GM12878 (cell line): ENCODE results near the gene CAV1. TPM values are rescaled to one million over a fixed set of nuclear protein-coding genes. Genes with fewer than 3 reads are reported as not detected.

Source experiments
- ATAC-seq: fragments of 200-7000 bp; cut with Tn5 transposase; 3 replicates; pipeline ENCODE4 v1.9.1; 2020; ENCODE audit warnings: mild to moderate bottlenecking, moderate library complexity
- BruUV-seq: library from RNA; stranded (reverse); fragments of 400-500 nt; replicated peaks from 2 replicates; lab custom pipeline; 2021; lab: Mats Ljungman, UMichigan
- CTCF ChIA-PET: fragments of 300-600 bp; sonication (Branson Sonifier 250); formaldehyde crosslinking; extraction: SDS; loops from one replicate; lab custom pipeline; 2021; ENCODE audit warnings: inconsistent platforms; lab: Yijun Ruan, JAX
- POLR2A ChIA-PET: fragments of 350-600 bp; formaldehyde crosslinking; extraction: SDS; loops from one replicate; lab custom pipeline; 2021; ENCODE audit warnings: inconsistent platforms; lab: Charles Lee
- RAD21 ChIA-PET: fragments of 300-600 bp; sonication (Branson Sonifier 250); formaldehyde crosslinking; loops from one replicate; lab custom pipeline; 2023; ENCODE audit warnings: antibody characterized with exemption; ENCODE audit not compliant: unreplicated experiment; lab: Charles Lee
- SMC1A ChIA-PET: fragments of 300-600 bp; sonication (Branson Sonifier 250); formaldehyde crosslinking; loops from one replicate; lab custom pipeline; 2023; ENCODE audit not compliant: unreplicated experiment, uncharacterized antibody; lab: Charles Lee
- DNase-seq: peaks from one replicate; pipeline ENCODE4 v3.0.0-alpha.2; 2011; ENCODE audit warnings: low read depth, low spot score
- FAIRE-seq: peaks from 3 replicates; lab custom pipeline; 2011; peaks lifted over from hg19 to GRCh38; lab: Jason Lieb, UNC
- H2AFZ ChIP-seq: 2 replicates; pipeline ENCODE4 v1.6.0; 2011; ENCODE audit warnings: low read depth, low read length, control low read depth; ENCODE audit not compliant: control insufficient read depth
- H3K27ac ChIP-seq: 2 replicates; pipeline ENCODE4 v1.5.1; 2011; ENCODE audit warnings: control low read depth; ENCODE audit not compliant: control insufficient read depth, insufficient read depth
- H3K27me3 ChIP-seq, 2 experiments: replicated peaks in 1 of 2; 2 replicates each; pipeline versions ENCODE4 v1.6.0 to v1.6.1; 2011; ENCODE audit warnings: low read length in 1 of 2; ENCODE audit not compliant: control insufficient read depth in 2 of 2, insufficient read depth in 2 of 2
- H3K36me3 ChIP-seq, 2 experiments: 2 replicates each; pipeline ENCODE4 v1.5.1; 2011; ENCODE audit warnings: low read length in 1 of 2; ENCODE audit not compliant: control insufficient read depth in 2 of 2, insufficient read depth in 2 of 2
- H3K4me1 ChIP-seq: 2 replicates; pipeline ENCODE4 v1.6.1; 2011; ENCODE audit warnings: mild to moderate bottlenecking, low read length, moderate library complexity, mixed read lengths; ENCODE audit not compliant: control insufficient read depth, insufficient read depth
- H3K4me2 ChIP-seq: 2 replicates; pipeline ENCODE4 v1.6.0; 2011; ENCODE audit warnings: control low read depth; ENCODE audit not compliant: control insufficient read depth, insufficient read depth
- H3K4me3 ChIP-seq: fragments of 200-600 bp; sonication (generic); 2 replicates; pipeline ENCODE4 v1.5.1; 2016
- H3K79me2 ChIP-seq: 2 replicates; pipeline ENCODE4 v1.6.0; 2011; ENCODE audit warnings: low read length; ENCODE audit not compliant: control insufficient read depth, insufficient read depth
- H3K9ac ChIP-seq: 2 replicates; pipeline ENCODE4 v1.8.0; 2011; ENCODE audit warnings: low read length, control low read depth, mixed read lengths; ENCODE audit not compliant: control insufficient read depth, insufficient read depth
- H3K9me3 ChIP-seq: replicated peaks from 3 replicates; pipeline ENCODE4 v1.5.1; 2011; ENCODE audit warnings: mild to moderate bottlenecking, low read length; ENCODE audit not compliant: control insufficient read depth, insufficient read depth
- H4K20me1 ChIP-seq: 2 replicates; pipeline ENCODE4 v1.6.0; 2011; ENCODE audit not compliant: control insufficient read depth, insufficient read depth
- E4F1 ChIP-seq: fragments of 450-650 bp; IDR thresholded peaks from 2 replicates; pipeline ENCODE4 v1.6.1; 2018; ENCODE audit warnings: borderline replicate concordance, mild to moderate bottlenecking; ENCODE audit not compliant: partially characterized antibody
- FOXK2 ChIP-seq: fragments of 450-650 bp; IDR thresholded peaks from 2 replicates; pipeline ENCODE4 v1.6.1; 2017; ENCODE audit warnings: mild to moderate bottlenecking, moderate library complexity
- KDM1A ChIP-seq: fragments of 200-600 bp; sonication (generic); IDR thresholded peaks from 2 replicates; pipeline ENCODE4 v1.6.1; 2016; ENCODE audit warnings: borderline replicate concordance
- POLR2AphosphoS2 ChIP-seq: IDR thresholded peaks from 2 replicates; pipeline ENCODE4 v1.6.1; 2011; ENCODE audit warnings: low read depth, mild to moderate bottlenecking, low read length, improper control_type of control experiment, moderate library complexity
- SPI1 ChIP-seq: IDR thresholded peaks from 2 replicates; pipeline ENCODE4 v1.6.1; 2011; ENCODE audit warnings: low read depth, mild to moderate bottlenecking, low read length, moderate library complexity, borderline replicate concordance; ENCODE audit not compliant: insufficient read depth
- YY1 ChIP-seq: IDR thresholded peaks from 2 replicates; pipeline ENCODE4 v1.6.1; 2011; ENCODE audit warnings: low read depth, mild to moderate bottlenecking, low read length
- ZBTB33 ChIP-seq: fragments of 450-650 bp; IDR thresholded peaks from 2 replicates; pipeline ENCODE4 v1.6.1; 2017; ENCODE audit warnings: mild to moderate bottlenecking
- WGBS: methylation state at CpG from one replicate; pipeline ENCODE4 v1.1.6; 2016; ENCODE audit warnings: low lambda C conversion rate; ENCODE audit not compliant: insufficient replicate concordance, insufficient coverage; ENCODE audit errors: missing lambda C conversion rate; 5-methylcytosine and 5-hydroxymethylcytosine counted together
- in situ Hi-C: fragments of 300-500 bp; cut with MboI; formaldehyde crosslinking; loops from 9 replicates; pipeline ENCODE4 v1.14.3; 2018; ENCODE audit warnings: mixed read lengths
- intact Hi-C: fragments of 100-400 bp; cut with micrococcal nuclease; formaldehyde crosslinking; loops from one replicate; pipeline ENCODE4 v1.14.2; 2022; ENCODE audit not compliant: unreplicated experiment
- polyA plus RNA-seq, 11 experiments: library from polyadenylated mRNA; depleted of rRNA in 4 of 11; unstranded in 6 of 11; stranded (reverse) in 5 of 11; fragments of >200 nt; fragmentation: Nextera tagmentation in 4 of 11; fragmentation: Illumina TruSeq in 1 of 11; extraction: Ambion mirVana in 4 of 11; extraction: Trizol in 1 of 11; gene quantifications; 1 replicate in 1 of 11; 2 replicates in 10 of 11; pipeline versions ENCODE4 v1.2.1 to v1.2.3, GENCODE V29; 2011 to 2016; ENCODE audit warnings: inconsistent platforms in 2 of 11, missing spikeins in 2 of 11, low read depth in 1 of 11
- total RNA-seq, 4 experiments: library from RNA; depleted of rRNA in 3 of 4; stranded (reverse); fragments of >200 nt in 3 of 4; fragmentation: Illumina TruSeq in 1 of 4; extraction: Trizol in 1 of 4; gene quantifications; 2 replicates each; pipeline versions ENCODE4 v1.2.1 to v1.2.3, GENCODE V29; 2013 to 2021

Gene CAV1
- total and polyA plus RNA-seq, 10 of the 15 experiments (the other 5 are each of a cell fraction or from before 2014, with no cell fraction given) = 0.45 to 26.5 (median 2.0) TPM

GRCh38 chr7:116551692-116552091 lies 26.9 kb downstream of the CAV1 start:
- WGBS = 64% methylated on average over 5 of the region's 5 CpGs
- ATAC-seq (peak; percentile 32; the same call in 1 of the 3 replicates), DNase-seq (no peak), FAIRE-seq (no peak)
- Histone ChIP-seq H3K9me3 (no peaks in the 10 kb centered on the region), H3K27ac (no peak overlapping the region), H3K4me2 (no peak overlapping the region), H3K27me3 (no peaks in the 10 kb centered on the region), H3K79me2 (no peaks in the 10 kb centered on the region), H3K9ac (no peak overlapping the region), H3K4me3 (no peak overlapping the region), H3K4me1 (peaks cover 14% of the 10 kb centered on the region)
- ChIA-PET POLR2A (no interaction called here), RAD21 (no interaction called here)
- no TSS peak for BruUV-seq
- in situ Hi-C loops = no loop called here
- TF ChIP-seq FOXK2 (no peak), ZBTB33 (no peak), POLR2AphosphoS2 (no peak), KDM1A (no peak), E4F1 (no peak), SPI1 (peak; percentile 68), YY1 (no peak)
- TF ChIP-seq, all 136 proteins: peak for 1
- Histone ChIP-seq H2AFZ (no peak overlapping the region), H4K20me1 (no peaks in the 10 kb centered on the region), H3K36me3 (no peaks in the 10 kb centered on the region)
- ChIA-PET CTCF (interaction anchor here (1.2 to 1.5 kb wide), 2 partner anchors 31 to 37 kb away, joined by 4 read pairs; no protein-coding TSS in a partner anchor), SMC1A (interaction anchor here (0.8 to 1.2 kb wide), 5 partner anchors 9 to 39 kb away, joined by 3 read pairs; no protein-coding TSS in a partner anchor)
- intact Hi-C loops = no loop called here
